Fibroblast of villous mesenchyme (primary cell): ENCODE data around the gene SHISA9. TPM values are rescaled to one million over a fixed set of nuclear protein-coding genes. Genes with fewer than 3 reads are reported as not detected.

ENCODE experiments used
- DNase-seq: peaks from one replicate; pipeline ENCODE4 v3.0.0-alpha.2; 2010; ENCODE audit warnings: low read depth
- H3K4me3 ChIP-seq: 2 replicates; pipeline ENCODE4 v1.5.1; 2011; ENCODE audit warnings: low read depth, mild to moderate bottlenecking, low read length
- CTCF ChIP-seq: IDR thresholded peaks from 2 replicates; pipeline ENCODE4 v1.5.1; 2012; ENCODE audit warnings: low read depth, mild to moderate bottlenecking, low read length; ENCODE audit not compliant: insufficient read depth
- total RNA-seq: library from RNA; depleted of rRNA; stranded (reverse); fragments of >200 nt; gene quantifications from 2 replicates; pipeline ENCODE4 v1.2.3, GENCODE V29; 2012

Gene SHISA9
- total RNA-seq, 1 donor, result not detected

GRCh38 chr16:13254998-13255614, 353.7 kb downstream of the SHISA9 start:
- H3K4me3 ChIP-seq, result no peak overlapping the region
- TF ChIP-seq CTCF, result no peak
- no peak for DNase-seq

- no peak overlapping the region for H3K4me3 ChIP-seq
- DNase-seq, result no peak
- TF ChIP-seq CTCF, result no peak
Observed at GRCh38 chr16:13262270-13263090, 361.1 kb downstream of the SHISA9 start.

GRCh38 chr16:13264749-13265552, 363.6 kb downstream of the SHISA9 start:
- TF ChIP-seq CTCF, result no peak
- no peak for DNase-seq
- H3K4me3 ChIP-seq, result no peak overlapping the region

GRCh38 chr16:13269359-13269758, 368.0 kb downstream of the SHISA9 start:
- no peak for DNase-seq
- TF ChIP-seq CTCF, result no peak
- H3K4me3 ChIP-seq, result no peak overlapping the region

- H3K4me3 ChIP-seq, result no peak overlapping the region
- TF ChIP-seq CTCF, result no peak
- DNase-seq, result no peak
Observed at GRCh38 chr16:13269905-13270528, 368.6 kb downstream of the SHISA9 start.

GRCh38 chr16:13270602-13271001, 369.2 kb downstream of the SHISA9 start:
- no peak for TF ChIP-seq CTCF
- H3K4me3 ChIP-seq, result no peak overlapping the region
- no peak for DNase-seq
